ENCODE measurements around the gene ETNK2.

DNA sequence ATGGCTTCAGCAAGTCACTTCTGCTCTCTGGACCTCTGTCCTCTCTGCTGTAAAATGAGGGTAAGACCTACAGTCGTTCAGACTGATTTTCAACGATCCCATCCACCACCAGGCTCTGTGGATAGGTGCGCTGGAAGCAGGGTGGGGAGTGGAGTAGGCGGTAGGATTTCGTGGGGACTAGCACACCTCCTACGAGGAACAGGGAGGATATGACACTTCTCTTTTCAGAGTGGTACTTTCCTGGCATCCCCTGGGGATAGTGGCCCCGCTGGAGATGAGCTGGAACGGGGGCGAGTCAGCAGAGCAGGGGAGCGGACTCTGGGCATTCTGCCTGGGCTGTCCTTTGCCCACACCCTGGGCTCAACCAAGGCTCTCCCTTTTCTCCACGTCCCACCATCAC lies 17.7 kb downstream of the ETNK2 start:
- no peak for TF ChIP-seq POLR2A (IDR thresholded peaks at IDR 0.05)
- no peak for TF ChIP-seq CTCF (IDR thresholded peaks at IDR 0.05)
